ENCODE results near the gene ZNF598. TPM values are rescaled to one million over a fixed set of nuclear protein-coding genes. Genes with fewer than 3 reads are reported as not detected.

The ZNF598 gene
- total RNA-seq, 1 experiment from 2014 or later, result 85.7 TPM

DNA sequence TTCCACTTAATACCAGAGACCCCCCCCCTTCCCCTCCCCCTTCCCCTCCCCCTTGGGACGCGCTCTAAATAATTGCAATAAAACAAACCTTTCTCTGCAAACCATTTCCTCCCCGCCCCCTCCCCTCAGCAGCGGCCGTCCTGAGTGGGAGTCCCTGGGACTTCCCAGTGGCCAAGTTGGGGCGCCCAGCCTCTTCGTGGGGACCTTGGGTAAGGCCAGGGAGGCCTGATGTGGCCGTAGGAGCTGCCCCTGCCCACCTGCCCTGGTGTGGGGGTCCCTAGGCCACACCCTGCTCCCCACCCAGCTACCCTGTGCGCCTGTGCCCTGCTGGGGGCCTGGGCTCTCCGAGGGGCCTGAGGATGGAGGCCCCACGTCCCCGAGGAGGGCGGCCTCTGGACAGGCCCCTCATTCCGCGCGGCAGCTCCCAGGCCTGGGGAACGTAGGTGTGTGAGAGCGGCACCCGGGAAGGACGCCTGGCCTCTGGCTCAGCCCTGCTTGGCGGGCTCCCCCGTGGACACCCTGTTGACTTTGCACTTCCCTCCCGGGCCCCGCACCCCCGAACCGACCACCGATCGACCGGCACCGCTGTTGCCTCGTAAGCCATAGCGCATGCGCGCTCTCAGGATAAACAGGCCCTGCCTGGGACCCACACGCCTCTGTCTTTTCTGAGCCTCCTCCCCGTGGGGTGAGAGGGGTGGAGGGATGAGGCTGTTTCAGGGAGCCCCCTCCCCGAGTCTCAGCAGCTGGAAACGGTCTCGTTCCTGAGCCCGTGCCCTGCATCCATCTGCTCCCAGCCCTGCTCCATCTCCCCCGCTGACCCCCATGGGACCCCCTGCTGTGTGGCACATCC lies 29.0 kb upstream of the ZNF598 start:
- Histone ChIP-seq H3K4me3 (ENCODE audit: low read depth in 2 of 2, low read length in 2 of 2) (no peak overlapping the region), H3K4me1 (ENCODE audit: control insufficient read depth, insufficient read depth, low read length) (peaks cover 72% of the 10 kb centered on the region), H3K27me3 (ENCODE audit: control insufficient read depth, insufficient read depth, low read length) (no peaks in the 10 kb centered on the region), H3K9me3 (ENCODE audit: control insufficient read depth, insufficient read depth, low read depth, low read length) (no peaks in the 10 kb centered on the region), H3K27ac (ENCODE audit: low read length) (peak overlapping the region; percentile 82), H3K36me3 (ENCODE audit: control insufficient read depth, insufficient read depth, low read length) (no peaks in the 10 kb centered on the region)
- intact Hi-C loops (cut with micrococcal nuclease; ENCODE audit: unreplicated experiment) (no loop called here), in situ Hi-C loops (cut with HindIII; ENCODE audit: low pct_unique_long_range_greater_than_20kb, low sequenced_read_pairs) (no loop called here)
- DNase-seq (ENCODE audit: low read depth, low spot score) (no peak), ATAC-seq (no peak)
- no peak for TF ChIP-seq TCF7L2 (IDR thresholded peaks at IDR 0.05; ENCODE audit: low read depth, low read length)
- no peak for TF ChIP-seq REST (IDR thresholded peaks at IDR 0.05; ENCODE audit: insufficient read depth in 1 of 2, low read depth in 2 of 2, low read length in 1 of 2)
- TF ChIP-seq, protein P1, sequence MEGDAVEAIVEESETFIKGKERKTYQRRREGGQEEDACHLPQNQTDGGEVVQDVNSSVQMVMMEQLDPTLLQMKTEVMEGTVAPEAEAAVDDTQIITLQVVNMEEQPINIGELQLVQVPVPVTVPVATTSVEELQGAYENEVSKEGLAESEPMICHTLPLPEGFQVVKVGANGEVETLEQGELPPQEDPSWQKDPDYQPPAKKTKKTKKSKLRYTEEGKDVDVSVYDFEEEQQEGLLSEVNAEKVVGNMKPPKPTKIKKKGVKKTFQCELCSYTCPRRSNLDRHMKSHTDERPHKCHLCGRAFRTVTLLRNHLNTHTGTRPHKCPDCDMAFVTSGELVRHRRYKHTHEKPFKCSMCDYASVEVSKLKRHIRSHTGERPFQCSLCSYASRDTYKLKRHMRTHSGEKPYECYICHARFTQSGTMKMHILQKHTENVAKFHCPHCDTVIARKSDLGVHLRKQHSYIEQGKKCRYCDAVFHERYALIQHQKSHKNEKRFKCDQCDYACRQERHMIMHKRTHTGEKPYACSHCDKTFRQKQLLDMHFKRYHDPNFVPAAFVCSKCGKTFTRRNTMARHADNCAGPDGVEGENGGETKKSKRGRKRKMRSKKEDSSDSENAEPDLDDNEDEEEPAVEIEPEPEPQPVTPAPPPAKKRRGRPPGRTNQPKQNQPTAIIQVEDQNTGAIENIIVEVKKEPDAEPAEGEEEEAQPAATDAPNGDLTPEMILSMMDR (IDR thresholded peaks at IDR 0.05), result no peak
- no peak; the same call in 1 of the 2 replicates for TF ChIP-seq POLR2AphosphoS5 (IDR thresholded peaks at IDR 0.05; ENCODE audit: low read depth, low read length)
- no peak for TF ChIP-seq SIN3A (IDR thresholded peaks at IDR 0.05; ENCODE audit: borderline replicate concordance, insufficient read depth, low read depth, low read length)
- ChIA-PET POLR2A (no interaction called here), CTCF (interaction anchor here (0.6 kb wide), 1 partner anchor 19 kb away, joined by 3 read pairs; the partner anchor contains the start of gene NPW)
- no TSS peak for BruUV-seq (replicated peaks)

DNA sequence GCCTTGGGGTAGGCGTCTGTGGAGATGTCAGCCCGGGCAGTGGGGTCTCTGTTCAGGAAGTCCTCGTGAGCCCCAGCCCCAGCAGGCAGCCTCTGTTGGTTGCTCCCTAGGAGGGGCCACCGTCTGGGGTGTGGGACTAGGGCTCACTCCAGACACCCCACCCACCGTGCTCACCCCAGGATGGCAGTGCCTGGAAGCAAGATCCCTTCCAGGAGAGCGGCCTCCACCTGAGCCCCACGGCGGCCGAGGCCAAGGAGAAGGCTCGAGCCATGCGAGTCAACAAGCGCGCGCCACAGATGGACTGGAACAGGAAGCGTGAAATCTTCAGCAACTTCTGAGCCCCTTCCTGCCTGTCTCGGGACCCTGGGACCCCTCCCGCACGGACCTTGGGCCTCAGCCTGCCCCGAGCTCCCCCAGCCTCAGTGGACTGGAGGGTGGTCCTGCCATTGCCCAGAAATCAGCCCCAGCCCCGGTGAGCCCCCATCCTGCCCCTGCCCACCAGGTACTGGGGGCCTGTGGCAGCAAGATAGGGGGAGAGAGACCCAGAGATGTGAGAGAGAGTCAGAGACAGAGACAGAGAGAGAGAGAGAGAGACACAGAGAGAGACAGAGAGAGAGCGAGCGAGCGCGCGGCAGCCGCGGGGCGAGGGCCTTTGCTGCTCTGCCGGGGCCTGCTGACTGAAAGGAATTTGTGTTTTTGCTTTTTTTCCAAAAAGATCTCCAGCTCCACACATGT lies 28.2 kb upstream of the ZNF598 start:
- Histone ChIP-seq H3K9me3 (ENCODE audit: control insufficient read depth, insufficient read depth, low read depth, low read length) (no peaks in the 10 kb centered on the region), H3K4me3 (ENCODE audit: low read depth in 2 of 2, low read length in 2 of 2) (no peak overlapping the region), H3K36me3 (ENCODE audit: control insufficient read depth, insufficient read depth, low read length) (no peaks in the 10 kb centered on the region), H3K27ac (ENCODE audit: low read length) (peak overlapping the region; percentile 57), H3K27me3 (ENCODE audit: control insufficient read depth, insufficient read depth, low read length) (no peaks in the 10 kb centered on the region), H3K4me1 (ENCODE audit: control insufficient read depth, insufficient read depth, low read length) (peaks cover 72% of the 10 kb centered on the region)
- ATAC-seq, result no peak
- intact Hi-C loops (cut with micrococcal nuclease; ENCODE audit: unreplicated experiment), result no loop called here
- in situ Hi-C loops (cut with HindIII; ENCODE audit: low pct_unique_long_range_greater_than_20kb, low sequenced_read_pairs), result no loop called here
- CTCF ChIA-PET, result interaction anchor here (0.6 kb wide), 1 partner anchor 18 kb away, joined by 3 read pairs; the partner anchor contains the start of gene NPW
- TF ChIP-seq, protein P1 (IDR thresholded peaks at IDR 0.05), result no peak
- TF ChIP-seq REST (IDR thresholded peaks at IDR 0.05; ENCODE audit: insufficient read depth in 1 of 2, low read depth in 2 of 2, low read length in 1 of 2), result no peak
- TF ChIP-seq POLR2AphosphoS5 (IDR thresholded peaks at IDR 0.05; ENCODE audit: low read depth, low read length), result no peak
- TF ChIP-seq TCF7L2 (IDR thresholded peaks at IDR 0.05; ENCODE audit: low read depth, low read length), result no peak
- no peak for TF ChIP-seq SIN3A (IDR thresholded peaks at IDR 0.05; ENCODE audit: borderline replicate concordance, insufficient read depth, low read depth, low read length)
- BruUV-seq (replicated peaks), result TSS peak; percentile 99
- POLR2A ChIA-PET, result no interaction called here
- DNase-seq (ENCODE audit: low read depth, low spot score), result no peak
